GM12892 (cell line): ENCODE data around the gene SNAPIN.

ENCODE experiments used
- POLR2A ChIP-seq: IDR thresholded peaks from 2 replicates; pipeline ENCODE4 v1.6.1; 2011; ENCODE audit warnings: low read depth, low read length, control low read depth
- POLR2AphosphoS5 ChIP-seq: IDR thresholded peaks from 2 replicates; pipeline ENCODE4 v1.6.1; 2011; ENCODE audit warnings: low read depth, low read length, control low read depth
- TAF1 ChIP-seq: IDR thresholded peaks from 2 replicates; pipeline ENCODE4 v1.6.1; 2011; ENCODE audit warnings: low read depth, mild to moderate bottlenecking, control low read depth, low read length, borderline replicate concordance

GRCh38 chr1:153612755-153613331 is 45.7 kb upstream of the SNAPIN start, which contains the start of gene S100A16:
- TF ChIP-seq TAF1 (no peak), POLR2A (no peak), POLR2AphosphoS5 (no peak)
